Neural cell (in vitro differentiated cells): ENCODE data around the gene CDC25C. TPM values are rescaled to one million over a fixed set of nuclear protein-coding genes. Genes with fewer than 3 reads are reported as not detected.

Source experiments
- H2AFZ ChIP-seq: fragments of 200-600, 300-800 bp; sonication (generic), shearing (Covaris generic); 2 replicates; pipeline ENCODE4 v1.6.0; 2014; ENCODE audit warnings: low read depth, mild to moderate bottlenecking, antibody characterized with exemption, low read length, moderate library complexity
- H3F3A ChIP-seq: fragments of 200-600 bp; shearing (Covaris generic); 2 replicates; pipeline ENCODE4 v1.6.1; 2016; ENCODE audit warnings: mild to moderate bottlenecking, moderate library complexity, mixed read lengths, antibody characterized with exemption, low read length; ENCODE audit not compliant: insufficient read depth, poor library complexity, severe bottlenecking
- H3K27ac ChIP-seq: fragments of 200-600, 300-800 bp; sonication (generic), shearing (Covaris generic); 2 replicates; pipeline ENCODE4 v1.5.1; 2014; ENCODE audit warnings: mild to moderate bottlenecking, low read length, moderate library complexity
- H3K27me3 ChIP-seq: fragments of 300-800, 200-600 bp; sonication (generic), shearing (Covaris generic); 2 replicates; pipeline ENCODE4 v1.6.0; 2014; ENCODE audit warnings: mild to moderate bottlenecking, low read depth, low read length, moderate library complexity; ENCODE audit not compliant: insufficient read depth
- H3K36me3 ChIP-seq: fragments of 300-800, 200-600 bp; sonication (generic), shearing (Covaris generic); 2 replicates; pipeline ENCODE4 v1.5.1; 2014; ENCODE audit warnings: mild to moderate bottlenecking, antibody characterized with exemption, low read length, moderate library complexity; ENCODE audit not compliant: insufficient read depth
- H3K4me2 ChIP-seq: fragments of 300-800, 200-600 bp; sonication (generic), shearing (Covaris generic); 2 replicates; pipeline ENCODE4 v1.6.0; 2014; ENCODE audit warnings: mild to moderate bottlenecking, low read length
- H3K4me3 ChIP-seq: fragments of 300-800, 200-600 bp; sonication (generic), shearing (Covaris generic); 2 replicates; pipeline ENCODE4 v1.5.1; 2014; ENCODE audit warnings: mild to moderate bottlenecking, low read length, moderate library complexity
- H3K79me2 ChIP-seq: fragments of 200-600 bp; shearing (Covaris generic); replicated peaks from 2 replicates; pipeline ENCODE4 v1.6.0; 2014; ENCODE audit warnings: mild to moderate bottlenecking, low read length, moderate library complexity; ENCODE audit not compliant: insufficient read depth
- H3K9ac ChIP-seq: fragments of 300-800, 200-600 bp; sonication (generic), shearing (Covaris generic); 2 replicates; pipeline ENCODE4 v1.6.1; 2016; ENCODE audit warnings: mild to moderate bottlenecking, low read length, mixed read lengths
- H3K9me2 ChIP-seq: fragments of 200-600 bp; shearing (Covaris generic); 2 replicates; pipeline ENCODE4 v1.6.1; 2016; ENCODE audit warnings: mild to moderate bottlenecking, low read length, mixed read lengths; ENCODE audit not compliant: insufficient read depth
- H3K9me3 ChIP-seq: fragments of 200-600, 300-800 bp; sonication (generic), shearing (Covaris generic); 2 replicates; pipeline ENCODE4 v1.6.1; 2016; ENCODE audit warnings: mild to moderate bottlenecking, mixed run types, low read length, moderate library complexity, mixed read lengths
- H4K20me1 ChIP-seq: fragments of 200-600 bp; shearing (Covaris generic); 2 replicates; pipeline ENCODE4 v1.6.1; 2016; ENCODE audit warnings: mild to moderate bottlenecking, mixed run types; ENCODE audit not compliant: insufficient read depth
- EP300 ChIP-seq: fragments of 450-650 bp; conservative IDR thresholded peaks from 2 replicates; pipeline ENCODE4 v1.6.1; 2014; ENCODE audit warnings: antibody characterized with exemption, mild to moderate bottlenecking, moderate library complexity; ENCODE audit not compliant: poor library complexity, severe bottlenecking
- EZH2 ChIP-seq: fragments of 200-600, 300-800 bp; shearing (Covaris generic), sonication (generic); IDR thresholded peaks from 2 replicates; pipeline ENCODE4 v1.6.1; 2014; ENCODE audit warnings: antibody characterized with exemption, low read length, borderline replicate concordance, mild to moderate bottlenecking; ENCODE audit not compliant: insufficient read depth, poor library complexity, severe bottlenecking
- MXI1 ChIP-seq: fragments of 450-650 bp; conservative IDR thresholded peaks from 2 replicates; pipeline ENCODE4 v1.6.1; 2014; ENCODE audit warnings: antibody characterized with exemption, mild to moderate bottlenecking; ENCODE audit not compliant: poor library complexity, severe bottlenecking
- POLR2AphosphoS5 ChIP-seq: IDR thresholded peaks from 2 replicates; pipeline ENCODE4 v1.6.1; 2012
- RAD21 ChIP-seq: fragments of 450-650 bp; conservative IDR thresholded peaks from 2 replicates; pipeline ENCODE4 v1.6.1; 2014; ENCODE audit warnings: antibody characterized with exemption, mild to moderate bottlenecking, moderate library complexity
- SMC3 ChIP-seq: fragments of 450-650 bp; conservative IDR thresholded peaks from 2 replicates; pipeline ENCODE4 v1.6.1; 2014; ENCODE audit warnings: antibody characterized with exemption, mild to moderate bottlenecking, moderate library complexity; ENCODE audit not compliant: poor library complexity
- TAF1 ChIP-seq: IDR thresholded peaks from 2 replicates; pipeline ENCODE4 v1.6.1; 2012; ENCODE audit warnings: low read depth
- polyA plus RNA-seq: library from polyadenylated mRNA; depleted of rRNA; stranded (reverse); fragments of >200 nt; gene quantifications from 2 replicates; pipeline ENCODE4 v1.2.3, GENCODE V29; 2014
- TF ChIP-seq, protein P1 (sequence below): fragments of 450-650 bp; IDR thresholded peaks from 2 replicates; pipeline ENCODE4 v1.5.1; 2014; ENCODE audit warnings: antibody characterized with exemption, mild to moderate bottlenecking, moderate library complexity; ENCODE audit not compliant: poor library complexity, severe bottlenecking
- TF ChIP-seq, protein P2 (sequence below): IDR thresholded peaks from 2 replicates; pipeline ENCODE4 v1.6.1; 2012; ENCODE audit warnings: borderline replicate concordance

CDC25C gene
- polyA plus RNA-seq, 1 donor from 2014 or later: 0.71 TPM

DNA sequence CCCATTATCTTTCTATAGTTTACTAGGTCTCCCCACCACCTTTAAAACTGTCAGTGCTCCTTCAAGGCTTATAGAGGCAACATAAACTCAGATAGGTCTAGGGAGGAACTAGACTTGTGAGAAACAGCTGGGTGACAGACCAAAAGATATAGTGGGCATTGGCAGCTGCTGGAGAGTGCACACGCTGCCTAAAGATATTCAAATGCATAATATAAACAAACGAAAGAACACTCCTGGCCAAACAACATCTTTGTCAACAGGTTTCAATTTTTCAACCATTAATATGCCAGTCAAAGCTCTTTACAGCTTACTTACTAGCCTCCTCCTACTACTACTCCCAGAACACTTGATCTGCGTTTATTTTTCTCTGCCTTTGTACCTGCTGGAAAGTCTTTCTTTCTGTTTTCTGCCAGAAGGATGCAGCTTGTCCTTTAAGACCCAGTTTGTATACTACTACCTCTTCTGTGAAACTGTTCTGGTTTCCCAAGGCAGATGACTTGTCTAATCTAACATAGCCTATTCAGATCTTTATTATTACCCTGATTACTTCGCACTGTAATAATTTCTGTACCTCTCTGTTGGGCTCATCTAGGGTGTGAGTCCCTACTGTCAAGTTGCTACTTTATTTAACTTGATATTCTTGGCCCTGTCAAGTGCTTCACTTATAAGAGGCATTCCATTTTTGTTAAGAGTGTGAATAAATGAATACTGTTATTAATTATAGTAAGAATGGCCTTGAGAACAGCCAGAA is 35.2 kb upstream of the CDC25C start:
- Histone ChIP-seq H3K9me3 (no peaks in the 10 kb centered on the region), H3K9me2 (no peaks in the 10 kb centered on the region), H3K27me3 (no peaks in the 10 kb centered on the region), H3K36me3 (no peaks in the 10 kb centered on the region), H3K4me3 (no peak overlapping the region), H3K27ac (no peak overlapping the region), H3K9ac (no peak overlapping the region), H4K20me1 (no peaks in the 10 kb centered on the region), H3K79me2 (peaks cover 80% of the 10 kb centered on the region), H2AFZ (no peak overlapping the region), H3F3A (no peaks in the 10 kb centered on the region), H3K4me2 (no peak overlapping the region)
- TF ChIP-seq EP300 (no peak), MXI1 (no peak), SMC3 (no peak)
- TF ChIP-seq, protein P1, sequence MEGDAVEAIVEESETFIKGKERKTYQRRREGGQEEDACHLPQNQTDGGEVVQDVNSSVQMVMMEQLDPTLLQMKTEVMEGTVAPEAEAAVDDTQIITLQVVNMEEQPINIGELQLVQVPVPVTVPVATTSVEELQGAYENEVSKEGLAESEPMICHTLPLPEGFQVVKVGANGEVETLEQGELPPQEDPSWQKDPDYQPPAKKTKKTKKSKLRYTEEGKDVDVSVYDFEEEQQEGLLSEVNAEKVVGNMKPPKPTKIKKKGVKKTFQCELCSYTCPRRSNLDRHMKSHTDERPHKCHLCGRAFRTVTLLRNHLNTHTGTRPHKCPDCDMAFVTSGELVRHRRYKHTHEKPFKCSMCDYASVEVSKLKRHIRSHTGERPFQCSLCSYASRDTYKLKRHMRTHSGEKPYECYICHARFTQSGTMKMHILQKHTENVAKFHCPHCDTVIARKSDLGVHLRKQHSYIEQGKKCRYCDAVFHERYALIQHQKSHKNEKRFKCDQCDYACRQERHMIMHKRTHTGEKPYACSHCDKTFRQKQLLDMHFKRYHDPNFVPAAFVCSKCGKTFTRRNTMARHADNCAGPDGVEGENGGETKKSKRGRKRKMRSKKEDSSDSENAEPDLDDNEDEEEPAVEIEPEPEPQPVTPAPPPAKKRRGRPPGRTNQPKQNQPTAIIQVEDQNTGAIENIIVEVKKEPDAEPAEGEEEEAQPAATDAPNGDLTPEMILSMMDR: no peak

DNA sequence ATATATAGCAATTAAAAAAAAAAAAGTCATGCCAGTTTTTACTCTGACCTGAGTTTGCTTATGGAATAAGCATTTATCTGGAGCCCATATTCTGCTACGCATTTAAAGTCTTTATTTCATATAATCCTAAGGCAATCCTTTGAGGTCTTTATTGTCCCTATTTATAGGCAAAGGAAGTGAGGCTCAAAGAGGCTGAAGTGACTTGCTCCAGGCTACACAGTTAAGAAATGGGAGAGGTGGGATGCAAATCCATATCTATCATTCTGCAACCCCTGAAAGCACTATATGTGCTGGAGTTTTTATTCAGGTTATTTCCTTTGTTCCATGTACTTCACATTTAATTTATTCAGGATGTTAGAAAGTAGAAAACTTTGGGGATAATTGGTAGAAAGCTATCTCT is 33.0 kb upstream of the CDC25C start:
- H3K79me2 ChIP-seq: peaks cover 77% of the 10 kb centered on the region
- H3K4me3 ChIP-seq: no peak overlapping the region
- no peak overlapping the region for H3K27ac ChIP-seq
- no peak overlapping the region for H3K9ac ChIP-seq
- no peak overlapping the region for H2AFZ ChIP-seq
- no peaks in the 10 kb centered on the region for H4K20me1 ChIP-seq
- no peaks in the 10 kb centered on the region for H3F3A ChIP-seq
- no peaks in the 10 kb centered on the region for H3K9me2 ChIP-seq
- TF ChIP-seq EP300 (no peak), EZH2 (no peak), TAF1 (no peak), MXI1 (no peak), RAD21 (no peak), SMC3 (no peak), POLR2AphosphoS5 (no peak)
- TF ChIP-seq, protein P1: no peak
- TF ChIP-seq, protein P2, sequence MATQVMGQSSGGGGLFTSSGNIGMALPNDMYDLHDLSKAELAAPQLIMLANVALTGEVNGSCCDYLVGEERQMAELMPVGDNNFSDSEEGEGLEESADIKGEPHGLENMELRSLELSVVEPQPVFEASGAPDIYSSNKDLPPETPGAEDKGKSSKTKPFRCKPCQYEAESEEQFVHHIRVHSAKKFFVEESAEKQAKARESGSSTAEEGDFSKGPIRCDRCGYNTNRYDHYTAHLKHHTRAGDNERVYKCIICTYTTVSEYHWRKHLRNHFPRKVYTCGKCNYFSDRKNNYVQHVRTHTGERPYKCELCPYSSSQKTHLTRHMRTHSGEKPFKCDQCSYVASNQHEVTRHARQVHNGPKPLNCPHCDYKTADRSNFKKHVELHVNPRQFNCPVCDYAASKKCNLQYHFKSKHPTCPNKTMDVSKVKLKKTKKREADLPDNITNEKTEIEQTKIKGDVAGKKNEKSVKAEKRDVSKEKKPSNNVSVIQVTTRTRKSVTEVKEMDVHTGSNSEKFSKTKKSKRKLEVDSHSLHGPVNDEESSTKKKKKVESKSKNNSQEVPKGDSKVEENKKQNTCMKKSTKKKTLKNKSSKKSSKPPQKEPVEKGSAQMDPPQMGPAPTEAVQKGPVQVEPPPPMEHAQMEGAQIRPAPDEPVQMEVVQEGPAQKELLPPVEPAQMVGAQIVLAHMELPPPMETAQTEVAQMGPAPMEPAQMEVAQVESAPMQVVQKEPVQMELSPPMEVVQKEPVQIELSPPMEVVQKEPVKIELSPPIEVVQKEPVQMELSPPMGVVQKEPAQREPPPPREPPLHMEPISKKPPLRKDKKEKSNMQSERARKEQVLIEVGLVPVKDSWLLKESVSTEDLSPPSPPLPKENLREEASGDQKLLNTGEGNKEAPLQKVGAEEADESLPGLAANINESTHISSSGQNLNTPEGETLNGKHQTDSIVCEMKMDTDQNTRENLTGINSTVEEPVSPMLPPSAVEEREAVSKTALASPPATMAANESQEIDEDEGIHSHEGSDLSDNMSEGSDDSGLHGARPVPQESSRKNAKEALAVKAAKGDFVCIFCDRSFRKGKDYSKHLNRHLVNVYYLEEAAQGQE: no peak
- H3K9me3 ChIP-seq: no peaks in the 10 kb centered on the region
- H3K36me3 ChIP-seq: no peaks in the 10 kb centered on the region
- H3K4me2 ChIP-seq: no peak overlapping the region
- H3K27me3 ChIP-seq: no peaks in the 10 kb centered on the region
